NOMO-1 (cell line): ENCODE data around the gene OTUD5.
"Not testable (repeated sequence)": the region's sequence is repeated elsewhere in the genome, so short reads cannot be mapped to it uniquely, and the experiment has no call there.

Experiments
- DNase-seq, 2 experiments: peaks; one replicate each; lab custom pipeline; 2025; ENCODE audit not compliant: unreplicated experiment in 2 of 2; lab: John Stamatoyannopoulos, UW

The OTUD5 gene

GRCh38 chrX:48891402-48892288 is 65.8 kb downstream of the OTUD5 start:
- DNase-seq: peak; percentile 76 to 79

- no peak for DNase-seq
Measured at GRCh38 chrX:48890934-48891401, 66.4 kb downstream of the OTUD5 start.

GRCh38 chrX:48890296-48890925 is 67.0 kb downstream of the OTUD5 start:
- no peak for DNase-seq

- DNase-seq: not testable (repeated sequence)
Measured at GRCh38 chrX:48886586-48886985, 70.8 kb downstream of the OTUD5 start.

GRCh38 chrX:48883729-48884128 is 73.7 kb downstream of the OTUD5 start:
- DNase-seq: no peak

GRCh38 chrX:48876944-48877343 is 80.5 kb downstream of the OTUD5 start:
- not testable (repeated sequence) for DNase-seq
